ENCODE results near the gene RUFY1.
A peak's percentile ranks its signal among the peaks of the same experiment; 100 is the strongest.
"Not testable (repeated sequence)": the region's sequence is repeated elsewhere in the genome, so short reads cannot be mapped to it uniquely, and the experiment has no call there.

Gene RUFY1

GRCh38 chr5:179550511-179551342 lies at the start of gene RUFY1:
RUFY1 (plus strand) TSS chr5:179550554; CDS start chr5:179550570, 16 bp downstream.
- peak; percentile 73 to 74 for DNase-seq

GRCh38 chr5:179501997-179502396 lies 48.4 kb upstream of the RUFY1 start:
- not testable (repeated sequence) for DNase-seq

GRCh38 chr5:179502420-179502819 lies 47.9 kb upstream of the RUFY1 start:
- DNase-seq = not testable (repeated sequence)

- DNase-seq = no peak
These were observed 46.2 kb upstream of the RUFY1 start for GRCh38 chr5:179504191-179504590.

- no peak for DNase-seq
These were observed 45.6 kb upstream of the RUFY1 start for GRCh38 chr5:179504600-179505396.

- no peak for DNase-seq
These were observed 44.6 kb upstream of the RUFY1 start for GRCh38 chr5:179505636-179506261.

GRCh38 chr5:179509239-179509638 lies 41.1 kb upstream of the RUFY1 start:
- no peak for DNase-seq

GRCh38 chr5:179509845-179510244 lies 40.5 kb upstream of the RUFY1 start:
- no peak for DNase-seq

GRCh38 chr5:179512452-179513000 lies 37.8 kb upstream of the RUFY1 start:
- DNase-seq = no peak

- DNase-seq = not testable (repeated sequence)
These were observed 34.9 kb upstream of the RUFY1 start for GRCh38 chr5:179515501-179515900.

- no peak for DNase-seq
These were observed 34.1 kb upstream of the RUFY1 start for GRCh38 chr5:179516221-179516620.

- not testable (repeated sequence) for DNase-seq
These were observed 32.6 kb upstream of the RUFY1 start for GRCh38 chr5:179517746-179518145.

GRCh38 chr5:179518369-179518768 lies 32.0 kb upstream of the RUFY1 start:
- not testable (repeated sequence) for DNase-seq

- DNase-seq = not testable (repeated sequence)
These were observed 30.8 kb upstream of the RUFY1 start for GRCh38 chr5:179519416-179520070.

GRCh38 chr5:179522107-179522506 lies 28.2 kb upstream of the RUFY1 start:
- DNase-seq = not testable (repeated sequence)

GRCh38 chr5:179526978-179527377 lies 23.4 kb upstream of the RUFY1 start:
- DNase-seq = no peak

GRCh38 chr5:179530069-179530998 lies 20.0 kb upstream of the RUFY1 start:
- DNase-seq = peak; percentile 49 to 52

- no peak for DNase-seq
These were observed 17.3 kb upstream of the RUFY1 start for GRCh38 chr5:179533024-179533423.

GRCh38 chr5:179533907-179534306 lies 16.4 kb upstream of the RUFY1 start:
- DNase-seq = no peak

GRCh38 chr5:179534431-179534830 lies 15.9 kb upstream of the RUFY1 start:
- DNase-seq = no peak

GRCh38 chr5:179536676-179537075 lies 13.7 kb upstream of the RUFY1 start:
- DNase-seq = no peak
